ENCODE data around the gene PANK4. TPM values are rescaled to one million over a fixed set of nuclear protein-coding genes. Genes with fewer than 3 reads are reported as not detected.

PANK4 gene
- total RNA-seq, 1 experiment from 2014 or later: 32.2 TPM

GRCh38 chr1:2501820-2502119 lies 24.6 kb downstream of the PANK4 start:
- no peak overlapping the region for H4K8ac ChIP-seq (replicated peaks; ENCODE audit: insufficient read length, low read depth, low read length)
- no peak overlapping the region for H2BK20ac ChIP-seq (ENCODE audit: low read depth, low read length, poor library complexity, severe bottlenecking)
- H3K4ac ChIP-seq (ENCODE audit: low read depth, low read length): no peak overlapping the region
- no peak overlapping the region for H3K14ac ChIP-seq (ENCODE audit: insufficient read depth, low read length)
- H3K4me2 ChIP-seq (ENCODE audit: insufficient read depth, insufficient read length, low read length): no peak overlapping the region
- Mint-ChIP-seq H3K4me3 (no peak overlapping the region), H3K27ac (no peak overlapping the region), H3K36me3 (ENCODE audit: insufficient read depth in 1 of 3, low read depth in 3 of 3) (no peaks in the 10 kb centered on the region), H3K4me1 (no peaks in the 10 kb centered on the region), H3K27me3 (ENCODE audit: low read depth) (peaks cover 14% of the 10 kb centered on the region), H3K9me3 (no peaks in the 10 kb centered on the region)
- H4K20me1 ChIP-seq (ENCODE audit: control insufficient read depth, insufficient read depth, insufficient read length): no peaks in the 10 kb centered on the region
- H3K18ac ChIP-seq (ENCODE audit: insufficient read length, low read depth, low read length): no peak overlapping the region
- H3K79me2 ChIP-seq (ENCODE audit: insufficient read depth, low read length): no peaks in the 10 kb centered on the region
- no peak overlapping the region for H2AK5ac ChIP-seq (ENCODE audit: insufficient read length, low read length)
- no peaks in the 10 kb centered on the region for H3K27me3 ChIP-seq (ENCODE audit: insufficient read depth, low read length)
- no peaks in the 10 kb centered on the region for H3K9me3 ChIP-seq (ENCODE audit: control insufficient read depth, low read depth, low read length)
- no peak overlapping the region for H3K56ac ChIP-seq (ENCODE audit: insufficient read length, low read depth, low read length)
- H4K5ac ChIP-seq (ENCODE audit: insufficient read length, low read depth, low read length): no peak overlapping the region
- TF ChIP-seq CTCF (conservative IDR thresholded peaks at IDR 0.05): no peak
- H3K27ac ChIP-seq (ENCODE audit: insufficient read length, low read depth, low read length): no peak overlapping the region
- H4K91ac ChIP-seq (ENCODE audit: insufficient read length, low read depth, low read length): no peak overlapping the region
- H3T11ph ChIP-seq (ENCODE audit: low read length): no peak overlapping the region
- H3K23me2 ChIP-seq (ENCODE audit: insufficient read length, low read depth, low read length, poor library complexity, severe bottlenecking): no peaks in the 10 kb centered on the region
- no peaks in the 10 kb centered on the region for H3K79me1 ChIP-seq (ENCODE audit: insufficient read depth, low read depth, low read length, poor library complexity, severe bottlenecking)
- no peak overlapping the region for H2AFZ ChIP-seq (ENCODE audit: low read length)
- H2BK120ac ChIP-seq (ENCODE audit: low read depth, low read length, poor library complexity, severe bottlenecking): no peak overlapping the region
- H3K9ac ChIP-seq (ENCODE audit: extremely low read depth, insufficient read length, low read length): no peak overlapping the region
- no peak for DNase-seq
- H2BK12ac ChIP-seq (ENCODE audit: insufficient read length, low read depth, low read length): no peak overlapping the region
- no peaks in the 10 kb centered on the region for H3K4me1 ChIP-seq (ENCODE audit: insufficient read depth, low read length)
- H2BK15ac ChIP-seq (ENCODE audit: low read depth, low read length): no peak overlapping the region
- WGBS (ENCODE audit: extremely low coverage, insufficient read length, low lambda C conversion rate): no CpG with 5 or more reads among the region's 7 CpGs
- H2BK5ac ChIP-seq (ENCODE audit: insufficient read length, low read length): no peak overlapping the region
- H3K23ac ChIP-seq (ENCODE audit: insufficient read length, low read depth, low read length): no peak overlapping the region
